KBM-7 (cell line): ENCODE results near the gene NRF1.

ENCODE experiments used
- DNase-seq: peaks from one replicate; pipeline ENCODE4 v3.0.0-alpha.2; 2015
- in situ Hi-C: fragments of 300-500 bp; cut with MboI; formaldehyde crosslinking; loops from 2 replicates; pipeline ENCODE4 v1.14.3; 2020; ENCODE audit warnings: low sequenced_read_pairs, low pct_unique_long_range_greater_than_20kb, mixed read lengths

Gene NRF1

GRCh38 chr7:129804111-129804889 is 192.8 kb downstream of the NRF1 start:
- no peak for DNase-seq
- in situ Hi-C loops, result no loop called here

GRCh38 chr7:129804890-129805719 is 193.6 kb downstream of the NRF1 start:
- no peak for DNase-seq
- in situ Hi-C loops, result no loop called here
